ENCODE results near the gene KCNQ2.

DNA sequence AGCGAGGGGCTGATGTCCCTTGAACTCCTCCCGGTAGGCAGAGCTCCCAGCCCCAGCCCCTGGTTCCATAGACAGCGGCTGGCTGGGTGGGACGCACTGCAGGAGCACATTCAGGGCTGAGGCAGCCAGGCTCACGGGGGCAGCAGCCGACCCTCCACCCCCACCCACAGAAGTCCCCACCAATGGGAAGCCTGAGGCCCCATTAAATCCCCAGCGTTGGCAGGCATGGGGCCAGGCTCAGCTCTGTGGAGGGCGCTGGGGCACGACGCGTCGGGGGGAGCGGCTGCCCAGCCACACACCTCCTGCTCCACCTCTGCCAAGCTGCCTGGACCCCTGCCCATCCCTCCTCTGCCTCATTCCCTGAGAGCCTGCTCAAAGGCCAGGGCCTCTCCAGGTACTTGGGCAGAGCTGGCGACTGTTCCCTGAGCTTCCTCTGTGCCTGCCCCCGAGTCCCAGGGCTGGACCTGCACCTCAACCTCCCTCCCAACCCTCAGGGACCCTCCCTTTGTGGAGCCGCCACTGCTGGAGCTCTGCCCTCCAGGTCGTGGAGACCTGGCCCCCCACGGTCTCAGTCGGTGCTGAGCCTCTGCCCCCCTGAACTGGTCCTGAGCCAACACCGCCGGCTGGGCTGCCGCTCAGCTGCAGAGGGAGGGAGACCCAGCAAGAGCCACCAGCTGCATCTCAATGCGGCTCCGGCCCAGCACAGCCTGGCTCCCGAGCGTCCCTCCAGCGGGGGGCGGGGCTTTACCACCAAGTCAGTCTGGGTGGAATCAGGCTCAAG lies 120.5 kb downstream of the KCNQ2 start:
- TF ChIP-seq, protein P1, sequence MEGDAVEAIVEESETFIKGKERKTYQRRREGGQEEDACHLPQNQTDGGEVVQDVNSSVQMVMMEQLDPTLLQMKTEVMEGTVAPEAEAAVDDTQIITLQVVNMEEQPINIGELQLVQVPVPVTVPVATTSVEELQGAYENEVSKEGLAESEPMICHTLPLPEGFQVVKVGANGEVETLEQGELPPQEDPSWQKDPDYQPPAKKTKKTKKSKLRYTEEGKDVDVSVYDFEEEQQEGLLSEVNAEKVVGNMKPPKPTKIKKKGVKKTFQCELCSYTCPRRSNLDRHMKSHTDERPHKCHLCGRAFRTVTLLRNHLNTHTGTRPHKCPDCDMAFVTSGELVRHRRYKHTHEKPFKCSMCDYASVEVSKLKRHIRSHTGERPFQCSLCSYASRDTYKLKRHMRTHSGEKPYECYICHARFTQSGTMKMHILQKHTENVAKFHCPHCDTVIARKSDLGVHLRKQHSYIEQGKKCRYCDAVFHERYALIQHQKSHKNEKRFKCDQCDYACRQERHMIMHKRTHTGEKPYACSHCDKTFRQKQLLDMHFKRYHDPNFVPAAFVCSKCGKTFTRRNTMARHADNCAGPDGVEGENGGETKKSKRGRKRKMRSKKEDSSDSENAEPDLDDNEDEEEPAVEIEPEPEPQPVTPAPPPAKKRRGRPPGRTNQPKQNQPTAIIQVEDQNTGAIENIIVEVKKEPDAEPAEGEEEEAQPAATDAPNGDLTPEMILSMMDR (IDR thresholded peaks at IDR 0.05; ENCODE audit: insufficient read depth, low read length), result no peak
- no peak for TF ChIP-seq POLR2AphosphoS5 (IDR thresholded peaks at IDR 0.05; ENCODE audit: low read depth)

Measured in HL-60 (cell line).